GM12873 (cell line): ENCODE measurements around the gene DNAH3.

Experiments used
- TF ChIP-seq, protein P1 (sequence below): IDR thresholded peaks from 2 replicates; pipeline ENCODE4 v1.5.1; 2012; ENCODE audit warnings: low read depth, mild to moderate bottlenecking, moderate library complexity, low read length, control low read depth; ENCODE audit not compliant: insufficient read depth; ENCODE audit errors: missing control alignments

Gene DNAH3

DNA sequence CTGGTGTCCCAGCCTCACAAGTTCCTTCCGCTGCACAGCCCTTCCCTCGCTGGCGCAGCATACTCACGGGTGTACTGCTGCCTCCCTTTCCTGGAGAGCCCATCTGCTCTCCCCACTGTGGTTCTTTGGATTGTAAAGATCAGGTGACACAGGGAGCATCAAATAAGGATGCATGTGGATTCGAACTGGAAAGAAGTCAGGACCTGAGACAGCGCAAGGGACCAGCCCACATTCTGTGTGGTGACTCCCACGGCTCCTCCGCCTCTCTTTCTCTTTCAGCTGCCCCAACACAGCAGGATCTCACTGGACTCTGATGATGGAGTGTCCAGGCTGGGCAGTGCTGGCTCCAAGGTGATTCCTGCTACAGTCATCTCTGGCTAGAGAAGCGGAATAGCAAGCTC lies 15.9 kb upstream of the DNAH3 start:
- TF ChIP-seq, protein P1, sequence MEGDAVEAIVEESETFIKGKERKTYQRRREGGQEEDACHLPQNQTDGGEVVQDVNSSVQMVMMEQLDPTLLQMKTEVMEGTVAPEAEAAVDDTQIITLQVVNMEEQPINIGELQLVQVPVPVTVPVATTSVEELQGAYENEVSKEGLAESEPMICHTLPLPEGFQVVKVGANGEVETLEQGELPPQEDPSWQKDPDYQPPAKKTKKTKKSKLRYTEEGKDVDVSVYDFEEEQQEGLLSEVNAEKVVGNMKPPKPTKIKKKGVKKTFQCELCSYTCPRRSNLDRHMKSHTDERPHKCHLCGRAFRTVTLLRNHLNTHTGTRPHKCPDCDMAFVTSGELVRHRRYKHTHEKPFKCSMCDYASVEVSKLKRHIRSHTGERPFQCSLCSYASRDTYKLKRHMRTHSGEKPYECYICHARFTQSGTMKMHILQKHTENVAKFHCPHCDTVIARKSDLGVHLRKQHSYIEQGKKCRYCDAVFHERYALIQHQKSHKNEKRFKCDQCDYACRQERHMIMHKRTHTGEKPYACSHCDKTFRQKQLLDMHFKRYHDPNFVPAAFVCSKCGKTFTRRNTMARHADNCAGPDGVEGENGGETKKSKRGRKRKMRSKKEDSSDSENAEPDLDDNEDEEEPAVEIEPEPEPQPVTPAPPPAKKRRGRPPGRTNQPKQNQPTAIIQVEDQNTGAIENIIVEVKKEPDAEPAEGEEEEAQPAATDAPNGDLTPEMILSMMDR: no peak

DNA sequence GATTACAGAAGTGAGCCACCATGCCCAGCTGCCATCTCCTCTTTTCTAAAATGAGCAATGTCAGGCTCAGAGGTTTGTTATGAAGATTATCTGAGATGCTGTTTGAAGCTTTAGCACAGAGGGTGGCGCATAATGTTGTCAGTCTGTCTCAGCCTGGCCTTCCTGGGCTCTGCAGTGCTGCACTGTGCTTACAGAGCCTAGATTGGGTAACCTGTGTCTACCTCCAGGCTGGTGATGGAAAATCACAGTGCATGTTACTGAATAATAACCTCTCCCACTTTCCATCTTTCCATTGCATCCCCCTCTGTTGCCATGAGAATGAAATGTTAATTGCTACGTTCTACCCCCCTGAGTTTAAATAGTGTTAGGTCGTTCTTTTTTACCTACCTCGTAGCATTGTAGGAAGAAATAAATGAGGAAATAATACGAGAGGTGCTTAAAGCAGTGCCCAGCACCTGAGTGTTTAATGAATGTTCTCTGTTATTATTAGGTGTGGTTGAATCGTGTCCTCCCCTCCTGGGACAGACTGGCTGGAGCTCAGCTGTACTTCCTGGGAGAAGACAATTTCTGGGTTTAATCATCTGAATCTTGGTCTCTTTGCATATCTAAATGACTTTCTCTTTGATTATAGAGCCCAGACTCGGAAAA lies 14.0 kb upstream of the DNAH3 start:
- TF ChIP-seq, protein P1: no peak

DNA sequence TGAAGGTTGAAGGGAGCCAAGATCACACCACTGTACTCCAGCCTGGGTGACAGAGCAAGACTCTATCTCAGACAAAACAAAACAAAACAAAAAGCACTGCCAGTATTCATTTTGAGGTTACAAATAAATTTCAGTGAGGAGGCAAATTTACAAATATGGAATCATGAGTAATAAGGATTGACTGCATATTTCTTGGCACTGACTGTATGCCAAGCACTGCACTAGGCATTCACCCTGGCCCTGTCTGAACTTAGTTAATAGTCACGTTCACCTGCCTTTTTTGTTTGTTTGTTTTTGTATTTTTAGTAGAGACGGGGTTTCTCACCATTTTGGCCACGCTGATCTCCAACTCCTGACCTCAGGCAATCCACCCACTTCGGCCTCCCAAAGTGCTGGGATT lies 12.9 kb upstream of the DNAH3 start:
- TF ChIP-seq, protein P1: no peak

DNA sequence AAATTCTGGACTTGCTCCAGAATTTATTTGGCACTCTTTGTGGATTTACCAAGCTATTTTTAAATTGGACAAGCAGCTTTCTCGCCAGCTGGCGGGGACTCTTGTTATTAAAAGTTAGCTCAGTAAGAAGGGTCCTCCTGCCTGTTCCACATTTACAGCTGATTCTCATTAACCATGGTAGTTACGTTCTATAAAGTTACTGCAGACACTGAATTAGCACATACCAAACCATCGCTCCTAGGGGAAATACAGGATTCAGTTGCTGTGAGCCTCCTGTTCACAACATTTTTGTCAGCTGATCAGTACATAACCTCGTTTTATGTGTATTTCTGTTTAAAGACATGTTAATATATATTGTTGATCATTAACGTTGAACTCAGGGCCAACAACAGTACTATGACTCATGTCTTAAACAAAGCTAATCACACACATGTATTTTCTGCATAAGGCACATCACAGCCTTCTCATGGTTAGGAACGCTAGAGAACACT lies 12.1 kb upstream of the DNAH3 start:
- TF ChIP-seq, protein P1: no peak

DNA sequence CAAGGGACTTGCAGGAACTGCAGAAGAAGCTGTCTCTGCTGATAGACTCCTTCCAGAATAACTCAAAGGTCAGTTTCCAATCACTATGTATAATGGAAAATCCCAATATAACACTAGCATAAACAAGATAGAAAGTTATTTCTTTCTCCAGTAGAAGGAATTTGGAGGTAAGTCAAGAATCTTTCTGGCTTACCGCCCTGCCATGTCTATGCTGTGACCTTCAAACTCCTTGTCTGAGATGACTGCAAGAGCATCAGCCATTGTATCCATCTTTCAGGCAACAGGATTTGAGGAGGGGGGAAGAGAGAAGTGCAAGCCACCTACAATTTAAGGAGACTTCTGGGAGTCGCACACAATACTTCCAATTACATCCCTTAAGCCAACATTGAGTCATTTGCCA lies 10.6 kb upstream of the DNAH3 start:
- TF ChIP-seq, protein P1: no peak

DNA sequence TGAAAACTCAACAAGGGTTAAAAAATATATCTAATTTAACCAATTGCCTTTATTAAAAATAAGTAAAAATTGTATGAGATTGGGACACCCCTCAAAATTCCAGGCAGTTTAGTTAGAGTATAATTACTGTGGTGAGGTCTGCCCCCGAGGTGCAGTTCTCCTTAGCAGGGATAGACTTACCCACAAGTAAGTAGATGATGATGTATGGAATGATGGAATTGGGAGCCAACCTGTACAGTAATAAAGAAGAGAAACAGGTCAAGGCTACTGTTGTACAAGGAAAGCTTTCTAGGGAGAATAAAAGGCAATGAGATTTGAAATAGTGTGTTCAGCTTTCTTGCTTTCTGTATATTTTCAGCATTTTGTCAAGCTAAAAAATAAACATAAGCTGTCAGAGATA lies 9.6 kb upstream of the DNAH3 start:
- TF ChIP-seq, protein P1: no peak

DNA sequence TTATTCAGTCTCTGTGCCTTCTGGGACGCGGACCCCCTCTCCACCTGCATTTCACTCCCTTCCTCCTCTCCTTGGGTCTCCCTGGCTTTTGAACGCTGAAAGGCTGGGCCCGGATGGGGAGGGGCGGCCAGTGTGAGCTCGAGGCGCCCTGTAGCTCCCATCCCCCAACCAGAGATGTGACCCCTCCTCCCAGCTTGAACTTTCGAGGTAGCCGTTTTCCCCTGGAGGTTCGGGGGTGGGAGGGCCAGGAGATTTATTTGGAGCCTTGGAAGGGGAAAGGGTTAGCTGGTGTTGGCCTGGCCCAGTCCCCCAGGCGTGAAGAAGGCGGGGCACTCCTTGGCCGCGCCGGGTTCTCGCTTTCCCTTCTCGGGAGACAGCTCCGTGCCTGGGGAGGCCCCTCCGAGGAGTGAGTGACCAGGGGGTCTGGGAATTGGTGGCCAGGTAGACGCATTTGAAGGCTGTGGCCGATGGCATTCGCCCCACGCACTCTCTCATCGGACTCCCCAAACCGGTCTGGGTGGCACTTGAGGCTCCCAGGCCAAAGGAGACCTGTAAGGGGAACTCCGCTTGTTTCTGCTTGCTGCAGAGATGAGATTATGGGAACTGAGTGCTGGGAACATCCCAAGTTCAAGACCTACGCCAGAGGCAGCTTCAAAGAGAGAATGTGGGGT lies 8.8 kb upstream of the DNAH3 start:
- TF ChIP-seq, protein P1: no peak
